HepG2 (cell line): ENCODE measurements around the gene TGM1. TPM values are rescaled to one million over a fixed set of nuclear protein-coding genes. Genes with fewer than 3 reads are reported as not detected.
A peak's percentile ranks its signal among the peaks of the same experiment; 100 is the strongest.

Experiments used
- ATAC-seq: fragments of 200-7000 bp; cut with Tn5 transposase; 3 replicates; pipeline ENCODE4 v1.9.1; 2020; ENCODE audit warnings: mild to moderate bottlenecking, moderate library complexity
- BruUV-seq: library from RNA; stranded (reverse); fragments of 400-500 nt; replicated peaks from 2 replicates; lab custom pipeline; 2021; lab: Mats Ljungman, UMichigan
- CTCF ChIA-PET: fragments of 300-600 bp; formaldehyde crosslinking; extraction: SDS; loops from one replicate; lab custom pipeline; 2021; ENCODE audit warnings: low total read pairs, inconsistent platforms, low intra/inter-chr PET ratio; lab: Yijun Ruan, JAX
- POLR2A ChIA-PET: fragments of 350-600 bp; sonication (Branson Sonifier 250); formaldehyde crosslinking; loops from one replicate; lab custom pipeline; 2020; ENCODE audit warnings: antibody characterized with exemption, inconsistent platforms; lab: Yijun Ruan, JAX
- DNase-seq: peaks from one replicate; pipeline ENCODE4 v3.0.0-alpha.2; 2015; ENCODE audit warnings: low spot score
- FAIRE-seq: peaks from 3 replicates; lab custom pipeline; 2011; peaks lifted over from hg19 to GRCh38; lab: Jason Lieb, UNC
- H2AFZ ChIP-seq: one replicate; pipeline ENCODE4 v1.6.1; 2011; ENCODE audit warnings: low read length, inconsistent platforms
- H3K27ac ChIP-seq: fragments of 300-600 bp; 3 replicates; pipeline ENCODE4 v1.8.0; 2011; ENCODE audit warnings: mixed run types, mild to moderate bottlenecking, mixed read lengths, low read length, inconsistent platforms; ENCODE audit not compliant: insufficient read depth; ENCODE audit errors: extremely low read length
- H3K27me3 ChIP-seq, 2 experiments: fragments of 200-600 bp in 1 of 2; 2 replicates in 1 of 2; 3 replicates in 1 of 2; pipeline versions ENCODE4 v1.6.0 to v1.8.0; 2011; ENCODE audit warnings: low read length in 2 of 2, mild to moderate bottlenecking in 2 of 2, moderate library complexity in 2 of 2, inconsistent platforms in 1 of 2; ENCODE audit not compliant: insufficient read depth in 2 of 2, control insufficient read depth in 1 of 2
- H3K36me3 ChIP-seq, 2 experiments: fragments of 200-600 bp in 1 of 2; replicated peaks in 1 of 2; 2 replicates in 1 of 2; 3 replicates in 1 of 2; pipeline versions ENCODE4 v1.5.1 to v1.8.0; 2011; ENCODE audit warnings: low read length in 2 of 2, inconsistent platforms in 1 of 2; ENCODE audit not compliant: insufficient read depth in 2 of 2, control insufficient read depth in 1 of 2
- H3K4me1 ChIP-seq: 2 replicates; pipeline ENCODE4 v1.5.1; 2012; ENCODE audit warnings: low read length, inconsistent platforms; ENCODE audit not compliant: insufficient read depth
- H3K4me2 ChIP-seq: 2 replicates; pipeline ENCODE4 v1.6.0; 2011; ENCODE audit warnings: low read depth, low read length, inconsistent platforms
- H3K4me3 ChIP-seq, 3 experiments: fragments of 200-600 bp in 1 of 3; sonication (generic), shearing (Covaris generic) in 1 of 3; replicated peaks in 1 of 3; 2 replicates each; pipeline ENCODE4 v1.5.1; 2011 to 2016; ENCODE audit warnings: low read length in 3 of 3, inconsistent platforms in 2 of 3, low read depth in 2 of 3, mild to moderate bottlenecking in 2 of 3, control low read depth in 1 of 3, mixed read lengths in 1 of 3; ENCODE audit not compliant: insufficient read depth in 1 of 3
- H3K79me2 ChIP-seq: one replicate; pipeline ENCODE4 v1.6.1; 2011; ENCODE audit warnings: low read length, inconsistent platforms; ENCODE audit not compliant: insufficient read depth
- H3K9ac ChIP-seq: 2 replicates; pipeline ENCODE4 v1.6.0; 2011; ENCODE audit warnings: mild to moderate bottlenecking, low read depth, low read length, inconsistent platforms; ENCODE audit not compliant: insufficient read depth
- H3K9me3 ChIP-seq: 2 replicates; pipeline ENCODE4 v1.5.1; 2012; ENCODE audit warnings: mild to moderate bottlenecking, low read length
- H4K20me1 ChIP-seq: 2 replicates; pipeline ENCODE4 v1.6.0; 2011; ENCODE audit warnings: inconsistent platforms, mild to moderate bottlenecking, low read length, moderate library complexity; ENCODE audit not compliant: insufficient read depth
- BHLHE40 ChIP-seq: IDR thresholded peaks from 2 replicates; pipeline ENCODE4 v1.6.1; 2011; ENCODE audit warnings: low read length, improper control_type of control experiment
- BRD4 ChIP-seq: sonication (generic); formaldehyde crosslinking; IDR thresholded peaks from 2 replicates; pipeline ENCODE4 v1.4.0; 2020; ENCODE audit warnings: missing genetic modification reagents
- FLYWCH1 ChIP-seq: sonication (generic); formaldehyde crosslinking; IDR thresholded peaks from 2 replicates; pipeline ENCODE4 v1.8.1; 2023; ENCODE audit warnings: mild to moderate bottlenecking, missing genetic modification reagents
- HNRNPL ChIP-seq: fragments of 200-400 bp; formaldehyde crosslinking; IDR thresholded peaks from 2 replicates; pipeline ENCODE4 v1.6.1; 2017; ENCODE audit warnings: mild to moderate bottlenecking, low read depth, low read length
- HOXD1 ChIP-seq: sonication (generic); formaldehyde crosslinking; IDR thresholded peaks from 2 replicates; pipeline ENCODE4 v1.5.0; 2020; ENCODE audit warnings: missing genetic modification reagents
- JARID2 ChIP-seq: sonication (generic); formaldehyde crosslinking; IDR thresholded peaks from 2 replicates; pipeline ENCODE4 v1.8.1; 2023; ENCODE audit warnings: missing genetic modification reagents, inconsistent platforms; ENCODE audit not compliant: insufficient replicate concordance
- KMT2A ChIP-seq: sonication (generic); formaldehyde crosslinking; IDR thresholded peaks from 2 replicates; pipeline ENCODE4 v1.4.0; 2020; ENCODE audit warnings: missing genetic modification reagents
- MTA1 ChIP-seq: sonication (generic); formaldehyde crosslinking; IDR thresholded peaks from 2 replicates; pipeline ENCODE4 v1.4.0; 2020; ENCODE audit warnings: missing genetic modification reagents, mild to moderate bottlenecking, borderline replicate concordance
- NFIB ChIP-seq: sonication (generic); formaldehyde crosslinking; IDR thresholded peaks from 2 replicates; pipeline ENCODE4 v1.9.0; 2021; ENCODE audit warnings: missing genetic modification reagents, mild to moderate bottlenecking, borderline replicate concordance
- NFYC ChIP-seq: IDR thresholded peaks from 2 replicates; pipeline ENCODE4 v1.6.1; 2016; ENCODE audit warnings: missing genetic modification reagents, missing compliant biosample characterization
- NR2C2 ChIP-seq: sonication (generic); formaldehyde crosslinking; IDR thresholded peaks from 2 replicates; pipeline ENCODE4 v1.4.0; 2020; ENCODE audit warnings: missing genetic modification reagents, mild to moderate bottlenecking, moderate library complexity, borderline replicate concordance
- NR2F6 ChIP-seq, 2 experiments: IDR thresholded peaks; 2 replicates each; pipeline ENCODE4 v1.6.1; 2016; ENCODE audit warnings: antibody characterized with exemption in 1 of 2, mild to moderate bottlenecking in 1 of 2
- RXRA ChIP-seq: sonication (generic); formaldehyde crosslinking; IDR thresholded peaks from 2 replicates; pipeline ENCODE4 v1.5.1; 2020; ENCODE audit warnings: missing genetic modification reagents
- SCMH1 ChIP-seq: sonication (generic); formaldehyde crosslinking; IDR thresholded peaks from 2 replicates; pipeline ENCODE4 v1.9.0; 2021; ENCODE audit warnings: missing genetic modification reagents, mild to moderate bottlenecking, borderline replicate concordance
- TCF12 ChIP-seq, 2 experiments: fragments of 450-650 bp in 1 of 2; sonication (generic) in 1 of 2; formaldehyde crosslinking in 1 of 2; IDR thresholded peaks; 2 replicates each; pipeline versions ENCODE4 v1.6.1 to v1.8.0; 2017 to 2022; ENCODE audit warnings: antibody characterized with exemption in 1 of 2, mild to moderate bottlenecking in 1 of 2, missing genetic modification reagents in 1 of 2, moderate library complexity in 1 of 2
- WIZ ChIP-seq: sonication (generic); formaldehyde crosslinking; IDR thresholded peaks from 2 replicates; pipeline ENCODE4 v1.5.1; 2020; ENCODE audit warnings: mild to moderate bottlenecking, missing genetic modification reagents
- ZNF563 ChIP-seq: sonication (generic); formaldehyde crosslinking; IDR thresholded peaks from 2 replicates; pipeline ENCODE4 v1.8.0; 2022; ENCODE audit warnings: mild to moderate bottlenecking, moderate library complexity, missing genetic modification reagents
- ZNF687 ChIP-seq: sonication (generic); formaldehyde crosslinking; IDR thresholded peaks from 2 replicates; pipeline ENCODE4 v1.5.1; 2020; ENCODE audit warnings: mild to moderate bottlenecking, missing genetic modification reagents, moderate library complexity
- ZNF740 ChIP-seq: sonication (generic); formaldehyde crosslinking; IDR thresholded peaks from 2 replicates; pipeline ENCODE4 v1.4.0; 2020; ENCODE audit warnings: missing genetic modification reagents
- ZNF839 ChIP-seq: sonication (generic); formaldehyde crosslinking; IDR thresholded peaks from 2 replicates; pipeline ENCODE4 v1.4.0; 2020; ENCODE audit warnings: missing genetic modification reagents, mild to moderate bottlenecking, borderline replicate concordance
- WGBS: methylation state at CpG from one replicate; pipeline ENCODE4 v1.1.6; 2017; ENCODE audit warnings: low lambda C conversion rate; 5-methylcytosine and 5-hydroxymethylcytosine counted together
- in situ Hi-C: cut with HindIII; loops from 2 replicates; pipeline ENCODE4 v1.10.0; 2017; ENCODE audit warnings: low pct_unique_long_range_greater_than_20kb; ENCODE audit not compliant: extremely low pct_ligation_motif_present
- intact Hi-C: fragments of 100-400 bp; cut with micrococcal nuclease; formaldehyde crosslinking; loops from one replicate; pipeline ENCODE4 v1.10.0; 2022; ENCODE audit not compliant: unreplicated experiment
- polyA plus RNA-seq, 8 experiments: library from polyadenylated mRNA; depleted of rRNA in 3 of 8; stranded (reverse) in 7 of 8; unstranded in 1 of 8; fragments of >200 nt; fragmentation: Illumina TruSeq in 4 of 8; extraction: Trizol in 4 of 8; gene quantifications; 2 replicates each; pipeline versions ENCODE4 v1.2.1 to v1.2.3, GENCODE V29; 2011 to 2016; ENCODE audit warnings: low read depth in 4 of 8, missing spikeins in 1 of 8, mixed read lengths in 1 of 8; ENCODE audit not compliant: insufficient read depth in 1 of 8
- total RNA-seq, 5 experiments: library from RNA; depleted of rRNA; stranded (reverse); fragments of >200 nt; fragmentation: Illumina TruSeq; extraction: Trizol; gene quantifications; 2 replicates each; pipeline ENCODE4 v1.2.3, GENCODE V29; 2016; ENCODE audit warnings: low read depth in 1 of 5

The TGM1 gene
- total and polyA plus RNA-seq, 2 of the 13 experiments (the other 11 are each of a cell fraction or from before 2014, with no cell fraction given): 3.2 to 10.6 TPM

GRCh38 chr14:24260026-24260779, 2.8 kb downstream of the TGM1 start:
- Histone ChIP-seq H3K9me3 (no peaks in the 10 kb centered on the region), H2AFZ (no peak overlapping the region), H4K20me1 (no peaks in the 10 kb centered on the region), H3K27me3 (no peaks in the 10 kb centered on the region), H3K9ac (no peak overlapping the region), H3K4me3 (no peak overlapping the region; a peak in 1 of 6 replicates), H3K4me2 (0 out of 2 replicates have a peak overlapping the region, but pooled peaks have one; percentile 16), H3K4me1 (peaks cover 33% of the 10 kb centered on the region), H3K27ac (no peak overlapping the region), H3K79me2 (no peaks in the 10 kb centered on the region), H3K36me3 (peaks cover 0 to 4% of the 10 kb centered on the region in 2 experiments; a peak in 1 of 5 replicates)
- FAIRE-seq (no peak), DNase-seq (no peak), ATAC-seq (peak; percentile 0)
- BruUV-seq: no TSS peak
- 69% methylated on average over 16 of the region's 16 CpGs for WGBS
- POLR2A ChIA-PET: interaction anchor here (2.1 to 16.5 kb wide), 3 partner anchors 8 to 19 kb away, joined by 8 to 435 read pairs (median 254); partner anchors contain the start of genes RABGGTA and TINF2
- CTCF ChIA-PET: no interaction called here
- intact Hi-C loops (no loop called here), in situ Hi-C loops (no loop called here)
- TF ChIP-seq NR2F6 (IDR thresholded peaks at IDR 0.05): no peak; the same call in 1 of the 2 replicates
- TF ChIP-seq NR2F6 (CRISPR knock-in tag; IDR thresholded peaks at IDR 0.05): peak; percentile 56; the same call in 1 of the 2 replicates
- TF ChIP-seq FLYWCH1 (CRISPR knock-in tag): no peak
- peak; percentile 71 for TF ChIP-seq MTA1 (CRISPR knock-in tag)
- no peak for TF ChIP-seq ZNF740 (CRISPR knock-in tag)
- 0 out of 2 replicates have a peak, but pooled peaks have one; percentile 46 for TF ChIP-seq HOXD1 (CRISPR knock-in tag)
- peak; percentile 87 for TF ChIP-seq NR2C2 (CRISPR knock-in tag)
- TF ChIP-seq NFYC (CRISPR knock-in tag): no peak
- peak; percentile 78 for TF ChIP-seq ZNF687 (CRISPR knock-in tag)
- TF ChIP-seq NFIB (CRISPR knock-in tag): peak; percentile 73; the same call in 1 of the 2 replicates
- TF ChIP-seq JARID2 (CRISPR knock-in tag): no peak
- TF ChIP-seq KMT2A (CRISPR knock-in tag): no peak
- 0 out of 2 replicates have a peak, but pooled peaks have one; percentile 40 for TF ChIP-seq ZNF839 (CRISPR knock-in tag)
- peak; percentile 45; the same call in 1 of the 2 replicates for TF ChIP-seq BHLHE40
- TF ChIP-seq WIZ (CRISPR knock-in tag): 0 out of 2 replicates have a peak, but pooled peaks have one; percentile 43
- TF ChIP-seq SCMH1: no peak
- TF ChIP-seq RXRA (CRISPR knock-in tag): peak; percentile 12; the same call in 1 of the 2 replicates
- 0 out of 2 replicates have a peak, but pooled peaks have one; percentile 71 for TF ChIP-seq HNRNPL
- no peak for TF ChIP-seq BRD4 (CRISPR knock-in tag)
- TF ChIP-seq TCF12 (IDR thresholded peaks at IDR 0.05): no peak
- 0 out of 2 replicates have a peak, but pooled peaks have one; percentile 30 for TF ChIP-seq TCF12 (CRISPR knock-in tag; IDR thresholded peaks at IDR 0.05)
- TF ChIP-seq ZNF563: no peak
